A549 (cell line): ENCODE measurements around the gene CTIF. TPM values are rescaled to one million over a fixed set of nuclear protein-coding genes. Genes with fewer than 3 reads are reported as not detected.

ENCODE experiments used
- ATAC-seq, 2 experiments: fragments of 200-7000 bp in 1 of 2; fragments of >200 bp in 1 of 2; cut with Nextera tagmentation in 1 of 2; cut with Tn5 transposase in 1 of 2; 3 replicates each; pipeline versions ENCODE4 v1.8.0 to v1.9.1; 2018 to 2020; ENCODE audit warnings: mild to moderate bottlenecking in 1 of 2, moderate library complexity in 1 of 2
- CTCF ChIA-PET: fragments of 300-600 bp; sonication (Branson Sonifier 250); formaldehyde crosslinking; extraction: SDS; loops from one replicate; lab custom pipeline; 2021; ENCODE audit warnings: antibody characterized with exemption, inconsistent platforms; lab: Yijun Ruan, JAX
- POLR2A ChIA-PET: fragments of 350-600 bp; formaldehyde crosslinking; extraction: SDS; loops from one replicate; lab custom pipeline; 2021; ENCODE audit warnings: antibody characterized with exemption, inconsistent platforms; lab: Yijun Ruan, JAX
- DNase-seq, 2 experiments: peaks; one replicate each; pipeline versions ENCODE4 v3.0.0 to v3.0.0-alpha.2; 2011 to 2016; ENCODE audit warnings: low read depth in 1 of 2, low spot score in 1 of 2
- FAIRE-seq: peaks from 2 replicates; lab custom pipeline; 2011; peaks lifted over from hg19 to GRCh38; lab: Jason Lieb, UNC
- H3K27ac ChIP-seq, 2 experiments: fragments of >200 bp; sonication (Bioruptor Twin); formaldehyde crosslinking; 3 replicates each; pipeline ENCODE4 v1.5.1; 2016 to 2017
- H3K4me1 ChIP-seq: fragments of >200 bp; sonication (Bioruptor Twin); formaldehyde crosslinking; 3 replicates; pipeline ENCODE4 v1.6.1; 2016
- H3K4me2 ChIP-seq: fragments of >200 bp; sonication (Bioruptor Twin); formaldehyde crosslinking; 3 replicates; pipeline ENCODE4 v1.6.1; 2016
- H3K4me3 ChIP-seq: fragments of >200 bp; sonication (Bioruptor Twin); formaldehyde crosslinking; 3 replicates; pipeline ENCODE4 v1.5.1; 2016
- H3K9me3 ChIP-seq: fragments of >200 bp; sonication (Bioruptor Twin); formaldehyde crosslinking; 3 replicates; pipeline ENCODE4 v1.6.1; 2016
- BHLHE40 ChIP-seq: IDR thresholded peaks from 2 replicates; pipeline ENCODE4 v1.6.1; 2012; ENCODE audit warnings: low read depth, low read length, inconsistent platforms
- CBX8 ChIP-seq: fragments of 200-600 bp; sonication (generic); IDR thresholded peaks from 2 replicates; pipeline ENCODE4 v1.6.1; 2016
- CEBPB ChIP-seq, 2 experiments: fragments of >200 bp in 1 of 2; sonication (Bioruptor Twin) in 1 of 2; formaldehyde crosslinking in 1 of 2; IDR thresholded peaks; 2 replicates each; pipeline ENCODE4 v1.6.1; 2012 to 2016
- EHF ChIP-seq: fragments of 250-450 bp; sonication (Bioruptor Pico); IDR thresholded peaks from 2 replicates; pipeline ENCODE4 v1.5.0; 2020; ENCODE audit warnings: mild to moderate bottlenecking
- EP300 ChIP-seq, 2 experiments: fragments of >200 bp; sonication (Bioruptor Twin); formaldehyde crosslinking; IDR thresholded peaks; 2 replicates in 1 of 2; 3 replicates in 1 of 2; pipeline ENCODE4 v1.6.1; 2016 to 2017
- FOSL2 ChIP-seq, 2 experiments: fragments of 450-650 bp in 1 of 2; fragments of >200 bp in 1 of 2; sonication (Bioruptor Twin) in 1 of 2; formaldehyde crosslinking; IDR thresholded peaks; 2 replicates each; pipeline versions ENCODE4 v1.5.0 to v1.6.1; 2016 to 2020; ENCODE audit warnings: mild to moderate bottlenecking in 1 of 2, moderate library complexity in 1 of 2
- HDAC2 ChIP-seq: fragments of 200-600 bp; sonication (generic); IDR thresholded peaks from 2 replicates; pipeline ENCODE4 v1.6.1; 2016
- HOXB13 ChIP-seq: fragments of 250-450 bp; sonication (Bioruptor Pico); IDR thresholded peaks from 2 replicates; pipeline ENCODE4 v1.5.0; 2020; ENCODE audit warnings: low read depth, mild to moderate bottlenecking, moderate library complexity
- JUN ChIP-seq, 2 experiments: fragments of >200 bp; sonication (Bioruptor Twin); formaldehyde crosslinking; IDR thresholded peaks; 2 replicates in 1 of 2; 3 replicates in 1 of 2; pipeline ENCODE4 v1.6.1; 2016 to 2017
- KDM1A ChIP-seq: fragments of 200-600 bp; sonication (generic); IDR thresholded peaks from 2 replicates; pipeline ENCODE4 v1.6.1; 2016; ENCODE audit warnings: low read depth, mild to moderate bottlenecking
- KDM5A ChIP-seq: fragments of 200-600 bp; sonication (generic); IDR thresholded peaks from 2 replicates; pipeline ENCODE4 v1.6.1; 2016; ENCODE audit warnings: antibody characterized with exemption, mild to moderate bottlenecking
- NFE2L2 ChIP-seq: fragments of 150-350 bp; conservative IDR thresholded peaks from 2 replicates; pipeline ENCODE4 v1.6.1; 2014; ENCODE audit warnings: low read length
- NR3C1 ChIP-seq: fragments of >200 bp; sonication (Bioruptor Twin); formaldehyde crosslinking; IDR thresholded peaks from 3 replicates; pipeline ENCODE4 v1.6.1; 2017
- POLR2AphosphoS2 ChIP-seq: conservative IDR thresholded peaks from 2 replicates; pipeline ENCODE4 v1.6.1; 2012; ENCODE audit warnings: low read length, improper control_type of control experiment, inconsistent platforms
- SMC3 ChIP-seq: fragments of >200 bp; sonication (Bioruptor Twin); formaldehyde crosslinking; IDR thresholded peaks from 3 replicates; pipeline ENCODE4 v1.6.1; 2018; ENCODE audit warnings: inconsistent platforms
- TFCP2L1 ChIP-seq: fragments of 250-450 bp; sonication (Bioruptor Pico); IDR thresholded peaks from 2 replicates; pipeline ENCODE4 v1.5.0; 2021; ENCODE audit warnings: mild to moderate bottlenecking
- TP53 ChIP-seq: fragments of 250-450 bp; sonication (Bioruptor Pico); IDR thresholded peaks from 2 replicates; pipeline ENCODE4 v1.5.0; 2021; ENCODE audit warnings: mild to moderate bottlenecking, moderate library complexity
- ZC3H11A ChIP-seq: fragments of 450-650 bp; IDR thresholded peaks from 2 replicates; pipeline ENCODE4 v1.6.1; 2014; ENCODE audit warnings: antibody characterized with exemption, mild to moderate bottlenecking
- WGBS: methylation state at CpG from one replicate; pipeline ENCODE4 v1.1.6; 2017; ENCODE audit errors: missing lambda C conversion rate; 5-methylcytosine and 5-hydroxymethylcytosine counted together
- polyA plus RNA-seq, 4 experiments: library from polyadenylated mRNA; depleted of rRNA in 3 of 4; stranded (reverse); fragments of >200 nt; fragmentation: RNase III in 1 of 4; extraction: RNeasy Plus Mini Kit Qiagen cat#74134 plus additional on column Dnase treatment in 1 of 4; gene quantifications; 2 replicates in 3 of 4; 3 replicates in 1 of 4; pipeline ENCODE4 v1.2.3, GENCODE V29; 2011 to 2017
- TF ChIP-seq, protein P1 (sequence below): fragments of >200 bp; sonication (Bioruptor Twin); formaldehyde crosslinking; IDR thresholded peaks from 3 replicates; pipeline ENCODE4 v1.6.1; 2016
- TF ChIP-seq, protein P2 (sequence below): IDR thresholded peaks from 2 replicates; pipeline ENCODE4 v1.6.1; 2012
- TF ChIP-seq, protein P3 (sequence below): fragments of 150-350 bp; IDR thresholded peaks from 2 replicates; pipeline ENCODE4 v1.6.1; 2014; ENCODE audit warnings: low read depth, mild to moderate bottlenecking, low read length
- TF ChIP-seq, protein P4 (sequence below): fragments of 250-450 bp; sonication (Bioruptor Pico); IDR thresholded peaks from 2 replicates; pipeline ENCODE4 v1.5.0; 2020; ENCODE audit warnings: low read depth, mild to moderate bottlenecking, moderate library complexity
- TF ChIP-seq, protein P5 (sequence below): IDR thresholded peaks from 2 replicates; pipeline ENCODE4 v1.6.1; 2012; ENCODE audit warnings: low read depth, borderline replicate concordance
- TF ChIP-seq, protein P6 (sequence below): fragments of 450-650 bp; IDR thresholded peaks from 2 replicates; pipeline ENCODE4 v1.6.1; 2014; ENCODE audit warnings: antibody characterized with exemption
- TF ChIP-seq, protein P7 (sequence below): IDR thresholded peaks from 2 replicates; pipeline ENCODE4 v1.6.1; 2012
- TF ChIP-seq, protein P8 (sequence below): fragments of 200-600 bp; sonication (generic); IDR thresholded peaks from 2 replicates; pipeline ENCODE4 v1.6.1; 2016; ENCODE audit warnings: antibody characterized with exemption, mild to moderate bottlenecking, moderate library complexity

Gene CTIF
- polyA plus RNA-seq, 2 of the 4 experiments (the other 2 are of a cell fraction) = 17.0 to 24.7 TPM

DNA sequence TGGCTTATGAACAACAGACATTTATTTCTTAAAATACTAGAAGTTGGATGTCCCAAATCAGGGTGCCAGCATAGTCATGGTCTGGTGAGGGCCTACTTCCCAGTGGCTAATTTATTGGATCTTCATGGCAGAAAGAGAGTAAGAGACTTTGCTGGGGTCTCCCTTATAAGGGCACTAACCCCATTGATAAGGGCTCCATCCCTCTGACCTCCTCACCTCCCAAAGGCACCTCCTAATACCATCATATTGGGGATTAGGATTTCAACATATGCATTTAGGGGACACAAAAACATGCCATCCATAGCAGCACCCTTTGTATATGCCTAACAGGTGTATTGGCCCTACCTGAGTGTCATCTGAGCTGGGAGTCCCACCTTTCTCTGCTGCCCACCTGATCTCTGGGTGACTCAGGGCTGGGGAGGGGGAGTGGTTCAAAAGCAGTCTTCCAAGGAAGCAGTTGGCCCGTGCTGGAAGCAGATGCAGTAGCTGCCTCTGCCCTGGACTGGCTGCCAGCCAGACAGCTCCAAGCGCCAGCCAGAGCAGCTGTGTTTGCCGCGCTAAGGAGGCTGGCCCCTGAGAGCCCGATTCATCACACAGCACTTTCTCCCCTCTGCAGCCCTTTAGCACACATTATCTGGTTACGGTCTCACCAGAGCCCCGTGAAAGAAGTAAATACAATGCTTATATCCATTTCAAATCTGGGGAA lies 327.4 kb downstream of the CTIF start:
- H3K4me2 ChIP-seq = no peak overlapping the region
- no peaks in the 10 kb centered on the region for H3K9me3 ChIP-seq
- FAIRE-seq = no peak
- 93% methylated on average over 7 of the region's 7 CpGs for WGBS
- POLR2A ChIA-PET = no interaction called here
- no peak overlapping the region for H3K4me3 ChIP-seq
- no peak for TF ChIP-seq ZC3H11A
- no peak for TF ChIP-seq POLR2AphosphoS2
- TF ChIP-seq EHF (CRISPR knock-in tag) = no peak
- TF ChIP-seq JUN (IDR thresholded peaks at IDR 0.05) = no peak
- TF ChIP-seq, protein P1, sequence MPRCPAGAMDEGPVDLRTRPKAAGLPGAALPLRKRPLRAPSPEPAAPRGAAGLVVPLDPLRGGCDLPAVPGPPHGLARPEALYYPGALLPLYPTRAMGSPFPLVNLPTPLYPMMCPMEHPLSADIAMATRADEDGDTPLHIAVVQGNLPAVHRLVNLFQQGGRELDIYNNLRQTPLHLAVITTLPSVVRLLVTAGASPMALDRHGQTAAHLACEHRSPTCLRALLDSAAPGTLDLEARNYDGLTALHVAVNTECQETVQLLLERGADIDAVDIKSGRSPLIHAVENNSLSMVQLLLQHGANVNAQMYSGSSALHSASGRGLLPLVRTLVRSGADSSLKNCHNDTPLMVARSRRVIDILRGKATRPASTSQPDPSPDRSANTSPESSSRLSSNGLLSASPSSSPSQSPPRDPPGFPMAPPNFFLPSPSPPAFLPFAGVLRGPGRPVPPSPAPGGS = no peak
- TF ChIP-seq, protein P2, sequence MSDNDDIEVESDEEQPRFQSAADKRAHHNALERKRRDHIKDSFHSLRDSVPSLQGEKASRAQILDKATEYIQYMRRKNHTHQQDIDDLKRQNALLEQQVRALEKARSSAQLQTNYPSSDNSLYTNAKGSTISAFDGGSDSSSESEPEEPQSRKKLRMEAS = no peak
- no peak for TF ChIP-seq NR3C1
- TF ChIP-seq TFCP2L1 (CRISPR knock-in tag) = no peak
- no peak for TF ChIP-seq NFE2L2
- TF ChIP-seq, protein P3, sequence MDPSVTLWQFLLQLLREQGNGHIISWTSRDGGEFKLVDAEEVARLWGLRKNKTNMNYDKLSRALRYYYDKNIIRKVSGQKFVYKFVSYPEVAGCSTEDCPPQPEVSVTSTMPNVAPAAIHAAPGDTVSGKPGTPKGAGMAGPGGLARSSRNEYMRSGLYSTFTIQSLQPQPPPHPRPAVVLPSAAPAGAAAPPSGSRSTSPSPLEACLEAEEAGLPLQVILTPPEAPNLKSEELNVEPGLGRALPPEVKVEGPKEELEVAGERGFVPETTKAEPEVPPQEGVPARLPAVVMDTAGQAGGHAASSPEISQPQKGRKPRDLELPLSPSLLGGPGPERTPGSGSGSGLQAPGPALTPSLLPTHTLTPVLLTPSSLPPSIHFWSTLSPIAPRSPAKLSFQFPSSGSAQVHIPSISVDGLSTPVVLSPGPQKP = no peak
- no peak for TF ChIP-seq SMC3
- TF ChIP-seq CBX8 = no peak
- no peak for ATAC-seq
- DNase-seq = no peak
- H3K4me1 ChIP-seq = peaks cover 15% of the 10 kb centered on the region
- no peak overlapping the region for H3K27ac ChIP-seq
- CTCF ChIA-PET = no interaction called here

DNA sequence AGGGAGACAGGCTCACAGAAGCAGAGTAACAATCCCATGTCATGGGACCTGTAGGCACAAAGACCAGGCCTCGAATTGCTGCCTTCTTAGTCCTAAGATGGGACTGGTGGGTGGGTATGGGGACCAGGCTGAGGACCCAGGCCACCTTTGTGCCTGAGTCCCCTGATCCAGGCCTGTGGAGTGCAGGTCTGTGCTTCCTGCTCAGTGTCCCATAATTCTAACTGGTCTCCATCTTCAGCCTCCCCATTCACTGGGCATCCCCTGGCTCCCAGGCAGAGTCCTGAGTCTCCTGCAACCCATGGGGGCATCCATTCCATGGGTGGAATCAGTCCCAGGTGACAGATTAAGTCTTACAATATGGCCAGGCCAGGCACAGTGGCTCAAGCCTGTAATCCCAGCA lies 328.0 kb downstream of the CTIF start:
- ATAC-seq (no peak), DNase-seq (no peak), FAIRE-seq (no peak)
- H3K4me2 ChIP-seq = no peak overlapping the region
- no peak overlapping the region for H3K4me3 ChIP-seq
- TF ChIP-seq TP53 (CRISPR knock-in tag) (no peak), HOXB13 (no peak), BHLHE40 (no peak), CEBPB (IDR thresholded peaks at IDR 0.05) (no peak), KDM5A (no peak), KDM1A (no peak), EP300 (IDR thresholded peaks at IDR 0.05) (no peak), HDAC2 (no peak), FOSL2 (IDR thresholded peaks at IDR 0.05) (no peak), FOSL2 (CRISPR knock-in tag; IDR thresholded peaks at IDR 0.05) (no peak), SMC3 (no peak)
- TF ChIP-seq, protein P4, sequence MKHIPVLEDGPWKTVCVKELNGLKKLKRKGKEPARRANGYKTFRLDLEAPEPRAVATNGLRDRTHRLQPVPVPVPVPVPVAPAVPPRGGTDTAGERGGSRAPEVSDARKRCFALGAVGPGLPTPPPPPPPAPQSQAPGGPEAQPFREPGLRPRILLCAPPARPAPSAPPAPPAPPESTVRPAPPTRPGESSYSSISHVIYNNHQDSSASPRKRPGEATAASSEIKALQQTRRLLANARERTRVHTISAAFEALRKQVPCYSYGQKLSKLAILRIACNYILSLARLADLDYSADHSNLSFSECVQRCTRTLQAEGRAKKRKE (CRISPR knock-in tag) = no peak
- TF ChIP-seq, protein P5, sequence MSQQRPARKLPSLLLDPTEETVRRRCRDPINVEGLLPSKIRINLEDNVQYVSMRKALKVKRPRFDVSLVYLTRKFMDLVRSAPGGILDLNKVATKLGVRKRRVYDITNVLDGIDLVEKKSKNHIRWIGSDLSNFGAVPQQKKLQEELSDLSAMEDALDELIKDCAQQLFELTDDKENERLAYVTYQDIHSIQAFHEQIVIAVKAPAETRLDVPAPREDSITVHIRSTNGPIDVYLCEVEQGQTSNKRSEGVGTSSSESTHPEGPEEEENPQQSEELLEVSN = no peak
- TF ChIP-seq, protein P3 = no peak
- TF ChIP-seq, protein P6, sequence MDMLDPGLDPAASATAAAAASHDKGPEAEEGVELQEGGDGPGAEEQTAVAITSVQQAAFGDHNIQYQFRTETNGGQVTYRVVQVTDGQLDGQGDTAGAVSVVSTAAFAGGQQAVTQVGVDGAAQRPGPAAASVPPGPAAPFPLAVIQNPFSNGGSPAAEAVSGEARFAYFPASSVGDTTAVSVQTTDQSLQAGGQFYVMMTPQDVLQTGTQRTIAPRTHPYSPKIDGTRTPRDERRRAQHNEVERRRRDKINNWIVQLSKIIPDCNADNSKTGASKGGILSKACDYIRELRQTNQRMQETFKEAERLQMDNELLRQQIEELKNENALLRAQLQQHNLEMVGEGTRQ = no peak
- TF ChIP-seq, protein P7, sequence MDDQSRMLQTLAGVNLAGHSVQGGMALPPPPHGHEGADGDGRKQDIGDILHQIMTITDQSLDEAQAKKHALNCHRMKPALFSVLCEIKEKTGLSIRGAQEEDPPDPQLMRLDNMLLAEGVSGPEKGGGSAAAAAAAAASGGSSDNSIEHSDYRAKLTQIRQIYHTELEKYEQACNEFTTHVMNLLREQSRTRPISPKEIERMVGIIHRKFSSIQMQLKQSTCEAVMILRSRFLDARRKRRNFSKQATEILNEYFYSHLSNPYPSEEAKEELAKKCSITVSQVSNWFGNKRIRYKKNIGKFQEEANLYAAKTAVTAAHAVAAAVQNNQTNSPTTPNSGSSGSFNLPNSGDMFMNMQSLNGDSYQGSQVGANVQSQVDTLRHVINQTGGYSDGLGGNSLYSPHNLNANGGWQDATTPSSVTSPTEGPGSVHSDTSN = no peak
- TF ChIP-seq, protein P8, sequence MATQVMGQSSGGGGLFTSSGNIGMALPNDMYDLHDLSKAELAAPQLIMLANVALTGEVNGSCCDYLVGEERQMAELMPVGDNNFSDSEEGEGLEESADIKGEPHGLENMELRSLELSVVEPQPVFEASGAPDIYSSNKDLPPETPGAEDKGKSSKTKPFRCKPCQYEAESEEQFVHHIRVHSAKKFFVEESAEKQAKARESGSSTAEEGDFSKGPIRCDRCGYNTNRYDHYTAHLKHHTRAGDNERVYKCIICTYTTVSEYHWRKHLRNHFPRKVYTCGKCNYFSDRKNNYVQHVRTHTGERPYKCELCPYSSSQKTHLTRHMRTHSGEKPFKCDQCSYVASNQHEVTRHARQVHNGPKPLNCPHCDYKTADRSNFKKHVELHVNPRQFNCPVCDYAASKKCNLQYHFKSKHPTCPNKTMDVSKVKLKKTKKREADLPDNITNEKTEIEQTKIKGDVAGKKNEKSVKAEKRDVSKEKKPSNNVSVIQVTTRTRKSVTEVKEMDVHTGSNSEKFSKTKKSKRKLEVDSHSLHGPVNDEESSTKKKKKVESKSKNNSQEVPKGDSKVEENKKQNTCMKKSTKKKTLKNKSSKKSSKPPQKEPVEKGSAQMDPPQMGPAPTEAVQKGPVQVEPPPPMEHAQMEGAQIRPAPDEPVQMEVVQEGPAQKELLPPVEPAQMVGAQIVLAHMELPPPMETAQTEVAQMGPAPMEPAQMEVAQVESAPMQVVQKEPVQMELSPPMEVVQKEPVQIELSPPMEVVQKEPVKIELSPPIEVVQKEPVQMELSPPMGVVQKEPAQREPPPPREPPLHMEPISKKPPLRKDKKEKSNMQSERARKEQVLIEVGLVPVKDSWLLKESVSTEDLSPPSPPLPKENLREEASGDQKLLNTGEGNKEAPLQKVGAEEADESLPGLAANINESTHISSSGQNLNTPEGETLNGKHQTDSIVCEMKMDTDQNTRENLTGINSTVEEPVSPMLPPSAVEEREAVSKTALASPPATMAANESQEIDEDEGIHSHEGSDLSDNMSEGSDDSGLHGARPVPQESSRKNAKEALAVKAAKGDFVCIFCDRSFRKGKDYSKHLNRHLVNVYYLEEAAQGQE = no peak
- 90% methylated on average over 1 of the region's 1 CpG for WGBS
- CTCF ChIA-PET = no interaction called here
- 0 out of 6 replicates have a peak overlapping the region, but pooled peaks of 1 of the 2 experiments have one; percentile 19 for H3K27ac ChIP-seq
- H3K9me3 ChIP-seq = no peaks in the 10 kb centered on the region
- POLR2A ChIA-PET = no interaction called here
- peaks cover 15% of the 10 kb centered on the region for H3K4me1 ChIP-seq
